ENCODE results near the gene FABP6. TPM values are rescaled to one million over a fixed set of nuclear protein-coding genes. Genes with fewer than 3 reads are reported as not detected.

FABP6 gene
- total RNA-seq, 2 donors from 2014 or later, result not detected

GRCh38 chr5:160284291-160284873 lies 55.1 kb downstream of the FABP6 start:
- Histone ChIP-seq H3K4me1 (ENCODE audit: control insufficient read depth in 1 of 2, low read depth in 2 of 2) (peaks cover 0 to 12% of the 10 kb centered on the region in 2 donors), H3K36me3 (peaks cover 3% of the 10 kb centered on the region), H3K27me3 (replicated peaks; ENCODE audit: insufficient read depth) (no peaks in the 10 kb centered on the region), H3K27ac (no peak overlapping the region), H3K4me3 (no peak overlapping the region), H3K9me3 (no peaks in the 10 kb centered on the region)
- no peak for ATAC-seq (ENCODE audit: insufficient number of reproducible peaks, low FRiP score, low read depth)
- TF ChIP-seq CTCF (IDR thresholded peaks at IDR 0.05), result no peak
- no peak for DNase-seq (ENCODE audit: low spot score)

- no peaks in the 10 kb centered on the region for H3K36me3 ChIP-seq
- no peak overlapping the region for H3K27ac ChIP-seq
- DNase-seq (ENCODE audit: low spot score) (no peak), ATAC-seq (ENCODE audit: insufficient number of reproducible peaks, low FRiP score, low read depth) (no peak)
- H3K9me3 ChIP-seq, result no peaks in the 10 kb centered on the region
- H3K27me3 ChIP-seq (replicated peaks; ENCODE audit: insufficient read depth), result no peaks in the 10 kb centered on the region
- H3K4me3 ChIP-seq, result no peak overlapping the region
- H3K4me1 ChIP-seq (ENCODE audit: control insufficient read depth in 1 of 2, low read depth in 2 of 2), result peaks cover 0 to 12% of the 10 kb centered on the region in 2 donors
- TF ChIP-seq CTCF (IDR thresholded peaks at IDR 0.05), result no peak
Measured at GRCh38 chr5:160285316-160285715, 56.0 kb downstream of the FABP6 start.

- no peak for DNase-seq (ENCODE audit: low spot score)
- Histone ChIP-seq H3K36me3 (no peaks in the 10 kb centered on the region), H3K4me1 (ENCODE audit: control insufficient read depth in 1 of 2, low read depth in 2 of 2) (peaks cover 0 to 12% of the 10 kb centered on the region in 2 donors), H3K27me3 (replicated peaks; ENCODE audit: insufficient read depth) (no peaks in the 10 kb centered on the region), H3K27ac (peak overlapping the region; percentile 5 to 22), H3K4me3 (no peak overlapping the region), H3K9me3 (no peaks in the 10 kb centered on the region)
- no peak for ATAC-seq (ENCODE audit: insufficient number of reproducible peaks, low FRiP score, low read depth)
- no peak for TF ChIP-seq CTCF (IDR thresholded peaks at IDR 0.05)
Measured at GRCh38 chr5:160286947-160287346, 57.6 kb downstream of the FABP6 start.

GRCh38 chr5:160287378-160288051 lies 58.2 kb downstream of the FABP6 start:
- no peaks in the 10 kb centered on the region for H3K27me3 ChIP-seq (replicated peaks; ENCODE audit: insufficient read depth)
- DNase-seq (ENCODE audit: low spot score), result no peak

More at GRCh38 chr5:160287378-160288051, 58.2 kb downstream of the FABP6 start:
- H3K36me3 ChIP-seq, result no peaks in the 10 kb centered on the region
- no peaks in the 10 kb centered on the region for H3K9me3 ChIP-seq
- ATAC-seq (ENCODE audit: insufficient number of reproducible peaks, low FRiP score, low read depth), result no peak
- peak overlapping the region; percentile 5 to 38 for H3K27ac ChIP-seq
- no peak overlapping the region for H3K4me3 ChIP-seq
- peaks cover 0 to 12% of the 10 kb centered on the region in 2 donors for H3K4me1 ChIP-seq (ENCODE audit: control insufficient read depth in 1 of 2, low read depth in 2 of 2)
- TF ChIP-seq CTCF (IDR thresholded peaks at IDR 0.05), result no peak

Other genes starting within 250 kb of the FABP6 start
- 10 to 100 TPM; 20.7 to 21.8 TPM for gene TTC1, start 220.4 kb upstream of the FABP6 start, total RNA-seq
- 10 to 100 TPM; 41.7 to 46.2 TPM for gene PWWP2A, start 110.1 kb upstream of the FABP6 start, total RNA-seq
- gene CCNJL, start 83.1 kb downstream of the FABP6 start, total RNA-seq, result 1 to 10 TPM in 1 of 2 donors, under 1 TPM in 1; 0.54 to 3.0 TPM
- 10 to 100 TPM in 1 of 2 donors, 1 to 10 TPM in 1; 8.3 to 13.8 TPM for gene C1QTNF2, start 141.1 kb downstream of the FABP6 start, total RNA-seq
- gene FAM200C, start 170.5 kb downstream of the FABP6 start, total RNA-seq, result 1 to 10 TPM; 2.7 to 6.0 TPM
- gene SLU7, start 189.6 kb downstream of the FABP6 start, total RNA-seq, result 10 to 100 TPM; 62.8 to 63.5 TPM
- gene PTTG1, start 192.3 kb downstream of the FABP6 start, total RNA-seq, result 1 to 10 TPM in 1 of 2 donors, not detected in 1; 2.2 TPM

Measured in thoracic aorta (tissue), 2 donors.